HG03457 (cell line): Measurements from ENCODE around the gene WDR90.

Source experiments
- ATAC-seq: cut with Tn5 transposase; IDR thresholded peaks from one replicate; pipeline ENCODE4 v1.9.1; 2021; ENCODE audit warnings: moderate number of reproducible peaks; ENCODE audit not compliant: unreplicated experiment

Gene WDR90

GRCh38 chr16:637081-638018 lies 11.8 kb upstream of the WDR90 start:
- ATAC-seq, result no peak

GRCh38 chr16:638034-638543 lies 11.1 kb upstream of the WDR90 start:
- no peak for ATAC-seq

- ATAC-seq, result no peak
Observed at GRCh38 chr16:638836-639235, 10.3 kb upstream of the WDR90 start.

- no peak for ATAC-seq
Observed at GRCh38 chr16:640614-641013, 8.6 kb upstream of the WDR90 start.

- ATAC-seq, result no peak
Observed at GRCh38 chr16:641326-642188, 7.6 kb upstream of the WDR90 start, which contains the start of gene MCRIP2. MCRIP2 (plus strand) TSS chr16:641828; CDS start chr16:641992, 164 bp downstream.

- no peak for ATAC-seq
Observed at GRCh38 chr16:642189-643049, 6.7 kb upstream of the WDR90 start.

GRCh38 chr16:643050-643368 lies 6.2 kb upstream of the WDR90 start:
- no peak for ATAC-seq

GRCh38 chr16:644556-644955 lies 4.6 kb upstream of the WDR90 start:
- ATAC-seq, result no peak

GRCh38 chr16:645852-646678 lies 3.1 kb upstream of the WDR90 start:
- no peak for ATAC-seq

- no peak for ATAC-seq
Observed at GRCh38 chr16:646679-647172, 2.4 kb upstream of the WDR90 start.

GRCh38 chr16:647173-647902 lies 1.8 kb upstream of the WDR90 start:
- no peak for ATAC-seq

- no peak for ATAC-seq
Observed at GRCh38 chr16:648071-648780, 939 bp upstream of the WDR90 start.

- ATAC-seq, result no peak
Observed at GRCh38 chr16:649631-650030, 466 bp downstream of the WDR90 start.

- no peak for ATAC-seq
Observed at GRCh38 chr16:651844-652243, 2.7 kb downstream of the WDR90 start.

- no peak for ATAC-seq
Observed at GRCh38 chr16:652454-653305, 3.5 kb downstream of the WDR90 start.

GRCh38 chr16:654034-654433 lies 4.9 kb downstream of the WDR90 start:
- no peak for ATAC-seq

GRCh38 chr16:657487-657886 lies 8.3 kb downstream of the WDR90 start:
- no peak for ATAC-seq
